Esophagus muscularis mucosa (tissue), 4 donors: ENCODE measurements around the gene USP28. TPM values are rescaled to one million over a fixed set of nuclear protein-coding genes. Genes with fewer than 3 reads are reported as not detected.

Source experiments
- DNase-seq: peaks from one replicate; pipeline ENCODE4 v3.0.0-alpha.2; 2017; ENCODE audit errors: extremely low spot score
- H3K27ac ChIP-seq, 4 donors: fragments of 200-600 bp; sonication (generic); replicated peaks in 1 of 4; 1 replicate in 3 of 4; 2 replicates in 1 of 4; pipeline ENCODE4 v1.5.1; 2016 to 2019; ENCODE audit warnings: mild to moderate bottlenecking in 1 of 4
- H3K27me3 ChIP-seq, 4 donors: fragments of 200-600 bp; sonication (generic); one replicate each; pipeline versions ENCODE4 v1.5.1 to v1.6.0; 2016 to 2019
- H3K36me3 ChIP-seq, 4 donors: fragments of 200-600 bp; sonication (generic); one replicate each; pipeline ENCODE4 v1.5.1; 2016 to 2019
- H3K4me1 ChIP-seq, 4 donors: fragments of 200-600 bp; sonication (generic); one replicate each; pipeline ENCODE4 v1.5.1; 2016 to 2019
- H3K4me3 ChIP-seq, 4 donors: fragments of 200-600 bp; sonication (generic); 1 replicate in 2 of 4; 2 replicates in 2 of 4; pipeline ENCODE4 v1.5.1; 2016 to 2019; ENCODE audit warnings: mild to moderate bottlenecking in 4 of 4, moderate library complexity in 1 of 4
- H3K9me3 ChIP-seq, 4 donors: fragments of 200-600 bp; sonication (generic); 1 replicate in 3 of 4; 2 replicates in 1 of 4; pipeline ENCODE4 v1.5.1; 2016 to 2019
- CTCF ChIP-seq, 3 experiments: fragments of 200-600 bp in 2 of 3; fragments of 450-650 bp in 1 of 3; sonication (generic) in 2 of 3; IDR thresholded peaks; one replicate each; pipeline ENCODE4 v1.5.1; 2017 to 2019; ENCODE audit warnings: antibody characterized with exemption in 3 of 3, mild to moderate bottlenecking in 2 of 3, moderate library complexity in 1 of 3
- EP300 ChIP-seq: sonication (generic); formaldehyde crosslinking; IDR thresholded peaks from one replicate; pipeline ENCODE4 v1.6.1; 2017; ENCODE audit warnings: antibody characterized with exemption
- POLR2A ChIP-seq: fragments of 450-650 bp; IDR thresholded peaks from one replicate; pipeline ENCODE4 v1.6.1; 2017; ENCODE audit warnings: antibody characterized with exemption, moderate library complexity, mild to moderate bottlenecking, low read depth
- POLR2AphosphoS5 ChIP-seq, 2 donors: sonication (generic); formaldehyde crosslinking; IDR thresholded peaks; one replicate each; pipeline ENCODE4 v1.6.1; 2017; ENCODE audit warnings: antibody characterized with exemption in 2 of 2
- WGBS: methylation state at CpG from one replicate; pipeline ENCODE4 v1.1.5; 2018; 5-methylcytosine and 5-hydroxymethylcytosine counted together
- intact Hi-C: fragments of 100-400 bp; cut with DNase I; formaldehyde crosslinking; loops from one replicate; pipeline ENCODE4 v1.15.1; 2023
- total RNA-seq, 4 donors: library from RNA; depleted of rRNA; stranded (reverse); fragments of >200 nt; gene quantifications; one replicate each; pipeline versions ENCODE4 v1.1.0 to v1.2.1, GENCODE V29; 2016

USP28 gene
- total RNA-seq, 4 donors from 2014 or later: 25.2 to 45.9 (median 35.3) TPM

- Histone ChIP-seq H3K4me3 (no peak overlapping the region), H3K9me3 (no peaks in the 10 kb centered on the region), H3K36me3 (no peaks in the 10 kb centered on the region), H3K27ac (no peak overlapping the region), H3K4me1 (peaks cover 0 to 5% (median 0%) of the 10 kb centered on the region in 4 donors), H3K27me3 (no peaks in the 10 kb centered on the region)
- no peak for DNase-seq
- intact Hi-C loops: loop anchor here (5.0 to 10.0 kb wide), 2 partner anchors 138 to 366 kb away; no protein-coding TSS in a partner anchor
- TF ChIP-seq CTCF (IDR thresholded peaks at IDR 0.05): peak; percentile 53 to 89 (median 72)
- no peak for TF ChIP-seq POLR2A
- WGBS: 29% methylated on average over 10 of the region's 10 CpGs
These were observed 20.9 kb upstream of the USP28 start for GRCh38 chr11:113896156-113896879.

DNA sequence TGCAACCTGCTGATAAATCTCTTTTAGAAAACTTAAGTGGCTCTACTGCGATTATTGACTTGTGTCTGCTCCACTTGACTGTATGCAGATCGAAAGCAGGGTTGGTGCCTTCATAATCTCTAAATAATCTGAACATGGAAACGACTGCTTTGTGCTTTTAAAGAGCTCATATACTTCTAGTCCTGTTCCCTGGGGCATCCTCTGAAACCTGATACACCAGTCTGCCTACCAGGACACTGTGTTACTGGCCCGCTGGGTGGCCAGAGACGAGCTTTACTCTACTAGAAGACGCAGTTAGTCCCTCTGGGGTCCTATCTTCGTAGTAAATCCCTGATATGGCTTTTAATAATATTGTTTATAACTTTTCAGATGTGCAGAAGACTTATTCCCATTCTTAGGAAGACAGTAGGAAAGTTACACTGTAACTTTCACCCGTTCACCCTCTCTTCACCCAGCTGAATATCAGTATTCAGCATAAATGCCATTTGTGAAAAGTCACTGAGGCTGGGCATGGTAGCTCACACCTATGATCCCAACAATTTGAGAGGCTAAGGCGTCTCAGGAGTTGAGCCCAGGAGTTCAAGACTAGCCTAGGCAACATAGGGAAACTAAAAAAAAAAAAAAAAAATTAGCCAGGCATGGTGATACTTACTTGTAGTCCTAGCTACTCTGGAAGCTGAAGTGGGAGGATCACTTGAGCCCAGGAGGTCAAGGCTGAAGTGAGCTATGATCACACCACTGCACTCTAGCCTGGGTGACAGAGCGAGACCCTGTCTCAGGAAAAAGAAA lies 20.2 kb upstream of the USP28 start:
- DNase-seq: no peak
- 81% methylated on average over 10 of the region's 10 CpGs for WGBS
- Histone ChIP-seq H3K27ac (no peak overlapping the region), H3K9me3 (no peaks in the 10 kb centered on the region), H3K4me1 (peaks cover 0 to 5% (median 0%) of the 10 kb centered on the region in 4 donors), H3K4me3 (no peak overlapping the region), H3K27me3 (no peaks in the 10 kb centered on the region), H3K36me3 (no peaks in the 10 kb centered on the region)
- no peak for TF ChIP-seq EP300
- TF ChIP-seq CTCF (IDR thresholded peaks at IDR 0.05): no peak
- TF ChIP-seq POLR2A: no peak
- TF ChIP-seq POLR2AphosphoS5 (IDR thresholded peaks at IDR 0.05): no peak
- intact Hi-C loops: loop anchor here (5.0 to 10.0 kb wide), 2 partner anchors 139 to 367 kb away; no protein-coding TSS in a partner anchor

DNA sequence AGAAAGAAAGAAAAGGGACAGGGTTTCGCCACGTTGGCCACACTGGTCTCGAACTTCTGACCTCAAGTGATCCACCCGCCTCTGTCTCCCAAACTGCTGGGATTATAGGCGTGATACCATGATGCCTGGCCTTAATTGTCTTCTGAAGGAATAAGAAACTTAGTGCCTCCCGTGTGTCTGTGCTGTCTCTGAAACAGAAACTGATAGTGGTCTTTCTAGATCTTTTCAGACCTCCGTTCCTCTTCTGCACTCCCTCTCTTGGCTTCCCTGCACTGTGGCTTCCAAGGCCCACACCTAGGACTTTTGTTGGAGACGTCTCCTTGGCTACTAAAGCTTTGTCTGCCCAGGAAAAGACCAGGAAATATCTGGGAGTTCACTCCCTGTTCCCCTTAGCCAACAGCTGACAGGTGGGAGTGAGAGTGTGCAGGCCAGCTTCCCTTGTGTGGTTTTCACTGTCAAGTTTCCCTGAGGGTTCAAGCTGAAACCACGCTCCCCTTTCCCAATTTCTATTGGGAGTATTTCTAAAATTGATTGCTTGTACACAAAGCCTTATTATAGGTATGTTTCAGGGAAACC lies 19.1 kb upstream of the USP28 start:
- TF ChIP-seq EP300 (no peak), POLR2A (no peak), CTCF (IDR thresholded peaks at IDR 0.05) (no peak), POLR2AphosphoS5 (IDR thresholded peaks at IDR 0.05) (no peak)
- intact Hi-C loops: loop anchor here (10.0 kb wide), 1 partner anchor 140 kb away; no protein-coding TSS in a partner anchor
- WGBS: 73% methylated on average over 9 of the region's 9 CpGs

GRCh38 chr11:113888848-113889247 lies 13.5 kb upstream of the USP28 start:
- no peaks in the 10 kb centered on the region for H3K4me1 ChIP-seq
- H3K4me3 ChIP-seq: no peak overlapping the region
- H3K27me3 ChIP-seq: no peaks in the 10 kb centered on the region
- no peak for DNase-seq
- no peaks in the 10 kb centered on the region for H3K36me3 ChIP-seq
- intact Hi-C loops: no loop called here
- H3K27ac ChIP-seq: no peak overlapping the region
- H3K9me3 ChIP-seq: no peaks in the 10 kb centered on the region
- no peak for TF ChIP-seq POLR2AphosphoS5 (IDR thresholded peaks at IDR 0.05)
- TF ChIP-seq CTCF (IDR thresholded peaks at IDR 0.05): no peak
- TF ChIP-seq POLR2A: no peak
- TF ChIP-seq EP300: no peak

More for the DNA sequence above, 19.1 kb upstream of the USP28 start:
- no peak overlapping the region for H3K4me3 ChIP-seq
- no peaks in the 10 kb centered on the region for H3K27me3 ChIP-seq
- peaks cover 0 to 5% (median 0%) of the 10 kb centered on the region in 4 donors for H3K4me1 ChIP-seq
- H3K9me3 ChIP-seq: no peaks in the 10 kb centered on the region
- no peak for DNase-seq
- H3K36me3 ChIP-seq: no peaks in the 10 kb centered on the region
- H3K27ac ChIP-seq: no peak overlapping the region
